ENCODE data around the gene H1-8.

The H1-8 gene

DNA sequence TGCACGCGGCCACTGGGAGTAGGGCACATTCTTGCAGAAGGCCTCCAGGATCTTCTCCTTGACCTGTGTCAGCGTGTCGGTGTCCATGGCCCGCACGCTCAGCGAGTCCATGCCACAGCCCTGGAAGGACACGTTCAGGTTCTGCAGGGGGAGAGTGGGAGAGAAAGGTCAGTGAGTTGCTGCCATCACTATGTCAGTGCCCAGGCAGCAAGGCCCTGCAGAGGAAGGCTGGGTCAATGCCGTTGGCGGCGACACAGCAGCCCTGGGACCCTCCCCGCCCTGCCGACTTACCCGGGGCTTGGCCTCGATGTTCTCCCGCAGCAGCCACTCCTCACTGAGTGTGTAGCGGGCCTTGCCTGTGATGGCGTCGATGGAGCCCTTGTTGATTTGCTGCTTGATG lies 19.8 kb downstream of the H1-8 start:
- Mint-ChIP-seq H3K27ac (no peak overlapping the region), H3K4me3 (no peak overlapping the region), H3K27me3 (ENCODE audit: low read depth) (no peaks in the 10 kb centered on the region)

GRCh38 chr3:129563332-129563731 lies 20.4 kb downstream of the H1-8 start:
- Mint-ChIP-seq H3K36me3 (ENCODE audit: low read depth) (no peaks in the 10 kb centered on the region), H3K4me1 (ENCODE audit: low read depth) (no peaks in the 10 kb centered on the region), H3K27me3 (ENCODE audit: low read depth) (no peaks in the 10 kb centered on the region), H3K4me3 (no peak overlapping the region), H3K9me3 (no peaks in the 10 kb centered on the region), H3K27ac (no peak overlapping the region)

More for the DNA sequence above, 19.8 kb downstream of the H1-8 start:
- H3K36me3 Mint-ChIP-seq (ENCODE audit: low read depth), result no peaks in the 10 kb centered on the region
- H3K9me3 Mint-ChIP-seq, result no peaks in the 10 kb centered on the region
- H3K4me1 Mint-ChIP-seq (ENCODE audit: low read depth), result no peaks in the 10 kb centered on the region

DNA sequence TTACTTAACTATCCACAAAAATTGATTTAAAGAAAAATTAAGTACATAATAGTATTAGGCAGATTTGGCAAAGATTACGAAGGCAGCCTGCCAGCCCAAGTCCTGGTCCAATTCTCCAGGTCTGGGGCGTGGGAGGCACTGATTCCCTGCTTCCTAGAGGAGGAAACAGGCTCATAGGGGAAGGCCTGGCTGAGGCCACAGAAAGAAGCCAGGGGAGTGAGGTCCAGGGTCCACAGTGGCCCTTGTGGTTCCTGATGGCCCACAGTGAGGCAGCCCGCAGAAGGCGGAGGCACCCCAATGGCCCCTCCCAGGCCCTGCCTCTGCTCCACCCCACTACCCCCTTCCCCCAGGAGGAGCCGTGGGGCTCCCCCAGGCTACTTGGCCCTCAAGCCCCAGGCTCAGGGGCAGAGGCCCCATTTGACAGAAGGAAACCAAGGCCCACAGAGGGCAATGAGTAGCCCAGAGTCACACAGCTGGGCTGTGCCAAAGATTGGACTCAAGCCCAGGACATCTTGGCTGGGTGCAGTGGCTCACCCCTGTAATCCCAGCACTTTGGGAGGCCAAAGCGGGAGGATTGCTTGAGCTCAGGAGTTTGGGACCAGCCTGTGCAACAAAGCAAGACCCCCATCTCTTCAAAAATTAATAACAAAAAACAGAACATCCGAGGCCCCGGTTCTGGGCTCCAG lies 21.0 kb downstream of the H1-8 start:
- no peak overlapping the region for H3K27ac Mint-ChIP-seq
- no peaks in the 10 kb centered on the region for H3K9me3 Mint-ChIP-seq
- H3K4me3 Mint-ChIP-seq, result no peak overlapping the region
- H3K4me1 Mint-ChIP-seq (ENCODE audit: low read depth), result no peaks in the 10 kb centered on the region
- no peaks in the 10 kb centered on the region for H3K27me3 Mint-ChIP-seq (ENCODE audit: low read depth)
- H3K36me3 Mint-ChIP-seq (ENCODE audit: low read depth), result no peaks in the 10 kb centered on the region

GRCh38 chr3:129564981-129565644 lies 22.1 kb downstream of the H1-8 start:
- no peak overlapping the region for H3K27ac Mint-ChIP-seq
- H3K4me3 Mint-ChIP-seq, result no peak overlapping the region
- no peaks in the 10 kb centered on the region for H3K9me3 Mint-ChIP-seq
- no peaks in the 10 kb centered on the region for H3K36me3 Mint-ChIP-seq (ENCODE audit: low read depth)
- H3K4me1 Mint-ChIP-seq (ENCODE audit: low read depth), result no peaks in the 10 kb centered on the region
- no peaks in the 10 kb centered on the region for H3K27me3 Mint-ChIP-seq (ENCODE audit: low read depth)

- Mint-ChIP-seq H3K27ac (no peak overlapping the region), H3K36me3 (ENCODE audit: low read depth) (no peaks in the 10 kb centered on the region), H3K4me1 (ENCODE audit: low read depth) (no peaks in the 10 kb centered on the region), H3K9me3 (no peaks in the 10 kb centered on the region), H3K27me3 (ENCODE audit: low read depth) (no peaks in the 10 kb centered on the region), H3K4me3 (no peak overlapping the region)
These were observed 22.9 kb downstream of the H1-8 start for GRCh38 chr3:129565902-129566301.

DNA sequence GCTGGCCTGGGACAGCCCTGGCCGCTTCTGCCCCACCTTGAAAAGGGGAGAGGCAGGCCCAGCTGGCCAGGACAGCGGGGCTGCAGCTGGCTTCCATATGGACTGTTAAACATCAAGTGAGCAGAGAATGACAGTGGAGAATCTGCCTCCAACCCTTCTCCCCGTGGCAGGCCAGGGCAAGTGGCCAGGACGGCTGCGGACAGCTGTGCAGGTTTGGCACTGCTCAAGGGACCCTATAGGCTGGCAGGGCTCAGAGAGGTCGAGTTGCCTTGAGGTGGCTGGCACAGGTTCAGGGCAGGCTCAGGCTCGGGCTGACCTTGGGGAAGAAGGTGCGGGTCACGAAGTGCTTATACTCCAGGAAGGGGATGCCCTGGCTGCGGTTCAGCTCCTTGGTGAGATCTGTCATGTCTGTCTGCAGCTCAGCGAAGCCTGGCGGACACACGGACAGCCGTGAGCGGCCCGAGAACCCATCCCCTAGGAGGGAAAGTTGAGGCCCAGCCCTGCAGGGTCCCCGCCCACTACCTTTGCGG lies 24.3 kb downstream of the H1-8 start:
- Mint-ChIP-seq H3K9me3 (no peaks in the 10 kb centered on the region), H3K27ac (no peak overlapping the region), H3K27me3 (ENCODE audit: low read depth) (no peaks in the 10 kb centered on the region), H3K4me1 (ENCODE audit: low read depth) (no peaks in the 10 kb centered on the region), H3K36me3 (ENCODE audit: low read depth) (no peaks in the 10 kb centered on the region), H3K4me3 (no peak overlapping the region)

- Mint-ChIP-seq H3K36me3 (ENCODE audit: low read depth) (no peaks in the 10 kb centered on the region), H3K9me3 (no peaks in the 10 kb centered on the region), H3K4me1 (ENCODE audit: low read depth) (no peaks in the 10 kb centered on the region), H3K27me3 (ENCODE audit: low read depth) (no peaks in the 10 kb centered on the region), H3K4me3 (no peak overlapping the region), H3K27ac (no peak overlapping the region)
These were observed 25.0 kb downstream of the H1-8 start for GRCh38 chr3:129567939-129568338.

DNA sequence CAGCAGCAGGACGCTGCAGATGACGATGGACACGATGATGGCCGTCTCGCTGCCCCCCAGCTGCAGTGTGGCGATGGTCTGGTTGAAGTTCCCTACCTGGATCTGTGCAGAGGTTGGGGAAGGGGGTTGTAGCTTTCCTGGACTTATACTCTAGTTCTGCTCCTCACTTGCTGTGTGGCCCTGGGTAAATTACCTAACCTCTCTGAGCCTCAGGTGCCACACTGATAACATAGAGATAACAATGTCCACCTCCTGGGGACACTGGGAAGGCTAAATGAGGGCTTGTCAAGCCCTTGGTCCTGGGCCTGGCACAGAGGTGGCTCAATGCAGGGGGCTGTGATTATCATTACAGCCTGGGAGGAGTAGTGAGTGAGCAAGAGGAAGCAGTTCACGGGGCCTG lies 26.9 kb downstream of the H1-8 start:
- no peaks in the 10 kb centered on the region for H3K27me3 Mint-ChIP-seq (ENCODE audit: low read depth)
- H3K9me3 Mint-ChIP-seq, result no peaks in the 10 kb centered on the region
- no peak overlapping the region for H3K4me3 Mint-ChIP-seq
- no peak overlapping the region for H3K27ac Mint-ChIP-seq
- H3K4me1 Mint-ChIP-seq (ENCODE audit: low read depth), result no peaks in the 10 kb centered on the region
- no peaks in the 10 kb centered on the region for H3K36me3 Mint-ChIP-seq (ENCODE audit: low read depth)

GRCh38 chr3:129571605-129572547 lies 28.9 kb downstream of the H1-8 start:
- Mint-ChIP-seq H3K27ac (no peak overlapping the region), H3K4me3 (no peak overlapping the region)

GRCh38 chr3:129572603-129573002 lies 29.6 kb downstream of the H1-8 start:
- Mint-ChIP-seq H3K36me3 (ENCODE audit: low read depth) (no peaks in the 10 kb centered on the region), H3K4me1 (ENCODE audit: low read depth) (peaks cover 9% of the 10 kb centered on the region), H3K27ac (no peak overlapping the region), H3K4me3 (no peak overlapping the region), H3K9me3 (no peaks in the 10 kb centered on the region), H3K27me3 (ENCODE audit: low read depth) (no peaks in the 10 kb centered on the region)

More at GRCh38 chr3:129571605-129572547, 28.9 kb downstream of the H1-8 start:
- H3K36me3 Mint-ChIP-seq (ENCODE audit: low read depth), result no peaks in the 10 kb centered on the region
- no peaks in the 10 kb centered on the region for H3K9me3 Mint-ChIP-seq
- H3K4me1 Mint-ChIP-seq (ENCODE audit: low read depth), result peaks cover 8% of the 10 kb centered on the region
- H3K27me3 Mint-ChIP-seq (ENCODE audit: low read depth), result no peaks in the 10 kb centered on the region

GRCh38 chr3:129573493-129573892 lies 30.5 kb downstream of the H1-8 start:
- no peaks in the 10 kb centered on the region for H3K36me3 Mint-ChIP-seq (ENCODE audit: low read depth)
- H3K27ac Mint-ChIP-seq, result no peak overlapping the region
- H3K4me1 Mint-ChIP-seq (ENCODE audit: low read depth), result peaks cover 9% of the 10 kb centered on the region
- no peaks in the 10 kb centered on the region for H3K27me3 Mint-ChIP-seq (ENCODE audit: low read depth)
- no peak overlapping the region for H3K4me3 Mint-ChIP-seq
- no peaks in the 10 kb centered on the region for H3K9me3 Mint-ChIP-seq

DNA sequence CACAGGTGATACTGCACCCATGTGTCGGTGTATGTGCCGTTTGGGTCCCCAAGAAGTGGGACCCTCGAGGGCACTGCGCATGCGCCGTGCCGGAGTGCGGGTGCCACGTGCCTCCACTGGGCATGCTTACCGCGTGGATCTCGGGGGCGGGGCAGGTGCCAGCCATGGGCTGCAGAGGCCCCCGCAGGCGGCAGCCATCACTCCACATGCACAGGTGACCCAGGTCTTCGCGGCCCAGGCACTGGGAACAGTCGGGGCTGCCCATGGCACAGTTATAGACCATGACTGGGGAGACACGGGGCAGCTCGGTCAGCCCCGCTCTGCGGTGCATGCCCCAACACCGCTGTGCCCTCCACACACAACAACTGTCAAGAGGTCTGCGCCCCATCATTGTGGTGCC lies 31.2 kb downstream of the H1-8 start:
- no peak overlapping the region for H3K4me3 Mint-ChIP-seq
- H3K36me3 Mint-ChIP-seq (ENCODE audit: low read depth), result no peaks in the 10 kb centered on the region
- H3K27ac Mint-ChIP-seq, result no peak overlapping the region
- H3K9me3 Mint-ChIP-seq, result no peaks in the 10 kb centered on the region
- no peaks in the 10 kb centered on the region for H3K27me3 Mint-ChIP-seq (ENCODE audit: low read depth)
- peaks cover 9% of the 10 kb centered on the region for H3K4me1 Mint-ChIP-seq (ENCODE audit: low read depth)

- Mint-ChIP-seq H3K27me3 (ENCODE audit: low read depth) (no peaks in the 10 kb centered on the region), H3K4me1 (ENCODE audit: low read depth) (peaks cover 9% of the 10 kb centered on the region), H3K27ac (no peak overlapping the region), H3K36me3 (ENCODE audit: low read depth) (no peaks in the 10 kb centered on the region), H3K4me3 (no peak overlapping the region), H3K9me3 (no peaks in the 10 kb centered on the region)
These were observed 32.4 kb downstream of the H1-8 start for GRCh38 chr3:129575233-129575996.

- peaks cover 9% of the 10 kb centered on the region for H3K4me1 Mint-ChIP-seq (ENCODE audit: low read depth)
- no peak overlapping the region for H3K4me3 Mint-ChIP-seq
- H3K27ac Mint-ChIP-seq, result no peak overlapping the region
- H3K9me3 Mint-ChIP-seq, result no peaks in the 10 kb centered on the region
- no peaks in the 10 kb centered on the region for H3K36me3 Mint-ChIP-seq (ENCODE audit: low read depth)
- H3K27me3 Mint-ChIP-seq (ENCODE audit: low read depth), result no peaks in the 10 kb centered on the region
These were observed 33.0 kb downstream of the H1-8 start for GRCh38 chr3:129575997-129576384.

Measured in T-helper 1 cell treated with Interleukin-12 subunit alpha and Interleukin-12 subunit beta and Interleukin-4 antibody, amounts not matched to agents 30 μg/mL and 1 μg/mL, for 36 hours (primary cell).